ENCODE results near the gene FAM234B. TPM values are rescaled to one million over a fixed set of nuclear protein-coding genes. Genes with fewer than 3 reads are reported as not detected.

The FAM234B gene
- total RNA-seq, 1 experiment from 2014 or later: 5.6 TPM

- H3K9me3 ChIP-seq (ENCODE audit: low read length): no peaks in the 10 kb centered on the region
- DNase-seq: no peak
- no peaks in the 10 kb centered on the region for H3K9me2 ChIP-seq (replicated peaks; ENCODE audit: insufficient read depth, low read length)
- H3K27me3 ChIP-seq (ENCODE audit: low read length): no peaks in the 10 kb centered on the region
- H3K4me3 ChIP-seq (ENCODE audit: low read length): no peak overlapping the region
- no peak overlapping the region for H3K27ac ChIP-seq (ENCODE audit: low read length)
- no peaks in the 10 kb centered on the region for H3K36me3 ChIP-seq (ENCODE audit: insufficient read depth, low read length)
- H4K20me1 ChIP-seq (ENCODE audit: insufficient read depth, low read depth, low read length): no peaks in the 10 kb centered on the region; the same call in 1 of the 2 replicates
- no peaks in the 10 kb centered on the region for H3K4me1 ChIP-seq (ENCODE audit: low read length)
- H2AFZ ChIP-seq (ENCODE audit: low read length): no peak overlapping the region
- no peaks in the 10 kb centered on the region for H3K79me2 ChIP-seq (ENCODE audit: low read length)
- H3K9ac ChIP-seq (ENCODE audit: low read length): no peak overlapping the region
- H3K4me2 ChIP-seq (ENCODE audit: low read depth, low read length, poor library complexity, severe bottlenecking): no peak overlapping the region
Measured at GRCh38 chr12:13008741-13009380, 35.3 kb upstream of the FAM234B start.

GRCh38 chr12:13011098-13011497, 33.1 kb upstream of the FAM234B start:
- Histone ChIP-seq H3K9me2 (replicated peaks; ENCODE audit: insufficient read depth, low read length) (no peaks in the 10 kb centered on the region), H3K9ac (ENCODE audit: low read length) (no peak overlapping the region), H3K4me3 (ENCODE audit: low read length) (no peak overlapping the region), H3K27me3 (ENCODE audit: low read length) (no peaks in the 10 kb centered on the region), H3K4me1 (ENCODE audit: low read length) (no peaks in the 10 kb centered on the region), H3K36me3 (ENCODE audit: insufficient read depth, low read length) (no peaks in the 10 kb centered on the region), H3K27ac (ENCODE audit: low read length) (no peak overlapping the region), H3K9me3 (ENCODE audit: low read length) (no peaks in the 10 kb centered on the region), H3K4me2 (ENCODE audit: low read depth, low read length, poor library complexity, severe bottlenecking) (no peak overlapping the region), H4K20me1 (ENCODE audit: insufficient read depth, low read depth, low read length) (no peaks in the 10 kb centered on the region), H2AFZ (ENCODE audit: low read length) (no peak overlapping the region), H3K79me2 (ENCODE audit: low read length) (no peaks in the 10 kb centered on the region)
- DNase-seq: no peak

GRCh38 chr12:13022851-13023271, 21.3 kb upstream of the FAM234B start:
- H3K27ac ChIP-seq (ENCODE audit: low read length): no peak overlapping the region

GRCh38 chr12:13023811-13024530, 20.2 kb upstream of the FAM234B start:
- no peak overlapping the region for H3K4me3 ChIP-seq (ENCODE audit: low read length)
- H3K9me3 ChIP-seq (ENCODE audit: low read length): no peaks in the 10 kb centered on the region
- no peak overlapping the region for H3K9ac ChIP-seq (ENCODE audit: low read length)
- no peaks in the 10 kb centered on the region for H3K4me1 ChIP-seq (ENCODE audit: low read length)
- H4K20me1 ChIP-seq (ENCODE audit: insufficient read depth, low read depth, low read length): no peaks in the 10 kb centered on the region
- H3K27ac ChIP-seq (ENCODE audit: low read length): no peak overlapping the region
- no peaks in the 10 kb centered on the region for H3K9me2 ChIP-seq (replicated peaks; ENCODE audit: insufficient read depth, low read length)
- no peaks in the 10 kb centered on the region for H3K27me3 ChIP-seq (ENCODE audit: low read length)
- H2AFZ ChIP-seq (ENCODE audit: low read length): no peak overlapping the region
- H3K36me3 ChIP-seq (ENCODE audit: insufficient read depth, low read length): no peaks in the 10 kb centered on the region
- DNase-seq: no peak
- H3K79me2 ChIP-seq (ENCODE audit: low read length): no peaks in the 10 kb centered on the region
- no peak overlapping the region for H3K4me2 ChIP-seq (ENCODE audit: low read depth, low read length, poor library complexity, severe bottlenecking)

More at GRCh38 chr12:13022851-13023271, 21.3 kb upstream of the FAM234B start:
- Histone ChIP-seq H3K9me3 (ENCODE audit: low read length) (no peaks in the 10 kb centered on the region), H3K27me3 (ENCODE audit: low read length) (no peaks in the 10 kb centered on the region), H3K36me3 (ENCODE audit: insufficient read depth, low read length) (no peaks in the 10 kb centered on the region), H3K4me1 (ENCODE audit: low read length) (no peaks in the 10 kb centered on the region), H2AFZ (ENCODE audit: low read length) (no peak overlapping the region), H3K4me3 (ENCODE audit: low read length) (no peak overlapping the region), H3K9me2 (replicated peaks; ENCODE audit: insufficient read depth, low read length) (no peaks in the 10 kb centered on the region), H3K4me2 (ENCODE audit: low read depth, low read length, poor library complexity, severe bottlenecking) (no peak overlapping the region), H4K20me1 (ENCODE audit: insufficient read depth, low read depth, low read length) (no peaks in the 10 kb centered on the region), H3K79me2 (ENCODE audit: low read length) (no peaks in the 10 kb centered on the region), H3K9ac (ENCODE audit: low read length) (no peak overlapping the region)
- no peak for DNase-seq

GRCh38 chr12:13024531-13024916, 19.7 kb upstream of the FAM234B start:
- no peaks in the 10 kb centered on the region for H3K9me3 ChIP-seq (ENCODE audit: low read length)
- no peak overlapping the region for H3K4me3 ChIP-seq (ENCODE audit: low read length)
- H3K27me3 ChIP-seq (ENCODE audit: low read length): no peaks in the 10 kb centered on the region
- no peak overlapping the region for H3K4me2 ChIP-seq (ENCODE audit: low read depth, low read length, poor library complexity, severe bottlenecking)
- no peaks in the 10 kb centered on the region for H3K36me3 ChIP-seq (ENCODE audit: insufficient read depth, low read length)
- no peaks in the 10 kb centered on the region for H3K4me1 ChIP-seq (ENCODE audit: low read length)
- no peaks in the 10 kb centered on the region for H3K79me2 ChIP-seq (ENCODE audit: low read length)
- H3K9me2 ChIP-seq (replicated peaks; ENCODE audit: insufficient read depth, low read length): no peaks in the 10 kb centered on the region
- no peak overlapping the region for H2AFZ ChIP-seq (ENCODE audit: low read length)
- no peaks in the 10 kb centered on the region for H4K20me1 ChIP-seq (ENCODE audit: insufficient read depth, low read depth, low read length)
- H3K9ac ChIP-seq (ENCODE audit: low read length): no peak overlapping the region
- H3K27ac ChIP-seq (ENCODE audit: low read length): no peak overlapping the region
- DNase-seq: peak; percentile 21

- no peak for DNase-seq
- Histone ChIP-seq H3K4me1 (ENCODE audit: low read length) (no peaks in the 10 kb centered on the region), H3K9me2 (replicated peaks; ENCODE audit: insufficient read depth, low read length) (no peaks in the 10 kb centered on the region), H3K9me3 (ENCODE audit: low read length) (no peaks in the 10 kb centered on the region), H3K4me2 (ENCODE audit: low read depth, low read length, poor library complexity, severe bottlenecking) (no peak overlapping the region), H4K20me1 (ENCODE audit: insufficient read depth, low read depth, low read length) (no peaks in the 10 kb centered on the region), H3K27ac (ENCODE audit: low read length) (no peak overlapping the region), H3K36me3 (ENCODE audit: insufficient read depth, low read length) (no peaks in the 10 kb centered on the region), H3K27me3 (ENCODE audit: low read length) (no peaks in the 10 kb centered on the region), H3K4me3 (ENCODE audit: low read length) (no peak overlapping the region), H3K9ac (ENCODE audit: low read length) (no peak overlapping the region), H2AFZ (ENCODE audit: low read length) (no peak overlapping the region), H3K79me2 (ENCODE audit: low read length) (no peaks in the 10 kb centered on the region)
Measured at GRCh38 chr12:13026286-13026685, 17.9 kb upstream of the FAM234B start.

GRCh38 chr12:13027032-13027431, 17.1 kb upstream of the FAM234B start:
- H3K27me3 ChIP-seq (ENCODE audit: low read length): no peaks in the 10 kb centered on the region
- no peaks in the 10 kb centered on the region for H3K79me2 ChIP-seq (ENCODE audit: low read length)
- no peak overlapping the region for H3K9ac ChIP-seq (ENCODE audit: low read length)
- H3K9me2 ChIP-seq (replicated peaks; ENCODE audit: insufficient read depth, low read length): no peaks in the 10 kb centered on the region
- no peaks in the 10 kb centered on the region for H3K9me3 ChIP-seq (ENCODE audit: low read length)
- no peaks in the 10 kb centered on the region for H3K36me3 ChIP-seq (ENCODE audit: insufficient read depth, low read length)
- H3K4me2 ChIP-seq (ENCODE audit: low read depth, low read length, poor library complexity, severe bottlenecking): no peak overlapping the region
- no peak overlapping the region for H2AFZ ChIP-seq (ENCODE audit: low read length)
- no peak overlapping the region for H3K27ac ChIP-seq (ENCODE audit: low read length)
- no peak overlapping the region for H3K4me3 ChIP-seq (ENCODE audit: low read length)
- H3K4me1 ChIP-seq (ENCODE audit: low read length): no peaks in the 10 kb centered on the region
- H4K20me1 ChIP-seq (ENCODE audit: insufficient read depth, low read depth, low read length): no peaks in the 10 kb centered on the region
- DNase-seq: no peak

GRCh38 chr12:13027508-13027907, 16.7 kb upstream of the FAM234B start:
- Histone ChIP-seq H3K4me2 (ENCODE audit: low read depth, low read length, poor library complexity, severe bottlenecking) (no peak overlapping the region), H3K9me2 (replicated peaks; ENCODE audit: insufficient read depth, low read length) (no peaks in the 10 kb centered on the region), H4K20me1 (ENCODE audit: insufficient read depth, low read depth, low read length) (no peaks in the 10 kb centered on the region), H3K27ac (ENCODE audit: low read length) (no peak overlapping the region), H3K4me1 (ENCODE audit: low read length) (no peaks in the 10 kb centered on the region), H3K27me3 (ENCODE audit: low read length) (no peaks in the 10 kb centered on the region), H2AFZ (ENCODE audit: low read length) (no peak overlapping the region), H3K9ac (ENCODE audit: low read length) (no peak overlapping the region), H3K4me3 (ENCODE audit: low read length) (no peak overlapping the region), H3K9me3 (ENCODE audit: low read length) (no peaks in the 10 kb centered on the region), H3K79me2 (ENCODE audit: low read length) (no peaks in the 10 kb centered on the region), H3K36me3 (ENCODE audit: insufficient read depth, low read length) (no peaks in the 10 kb centered on the region)
- DNase-seq: no peak
